ENCODE data around the gene TBC1D22A. TPM values are rescaled to one million over a fixed set of nuclear protein-coding genes. Genes with fewer than 3 reads are reported as not detected.

Gene TBC1D22A
- total and polyA plus RNA-seq, 9 of the 15 experiments (the other 6 are each of a cell fraction or from before 2014, with no cell fraction given): 0.20 to 11.5 (median 5.2) TPM

- Histone ChIP-seq H3K4me2 (ENCODE audit: insufficient read depth, low read length) (no peak overlapping the region), H3K4me3 (no peak overlapping the region), H3K36me3 (ENCODE audit: control insufficient read depth, insufficient read depth, low read length) (no peaks in the 10 kb centered on the region), H3K27me3 (ENCODE audit: control insufficient read depth in 2 of 2, insufficient read depth in 2 of 2, low read length in 2 of 2) (no peaks in the 10 kb centered on the region), H3K9ac (ENCODE audit: insufficient read depth in 1 of 2, low read depth in 2 of 2, low read length in 2 of 2) (no peak overlapping the region), H3K9me3 (replicated peaks; ENCODE audit: control insufficient read depth, insufficient read depth, low read depth, low read length) (no peaks in the 10 kb centered on the region), H2AFZ (ENCODE audit: low read depth, low read length) (no peak overlapping the region), H4K20me1 (replicated peaks; ENCODE audit: control insufficient read depth, insufficient read depth, low read length) (0 out of 2 replicates have a peak, but pooled peaks cover 2% of the 10 kb centered on the region), H3K9me1 (ENCODE audit: control insufficient read depth, insufficient read depth, low read length) (no peaks in the 10 kb centered on the region), H3K4me1 (replicated peaks in 1 of 2; ENCODE audit: control insufficient read depth in 2 of 2, insufficient read depth in 2 of 2, low read length in 2 of 2) (peaks cover 0 to 34% of the 10 kb centered on the region in 2 experiments; a peak in 2 of 5 replicates), H3K27ac (ENCODE audit: extremely low read depth, low read depth, low read length) (no peak overlapping the region), H3K79me2 (ENCODE audit: control insufficient read depth, insufficient read depth, low read length) (no peaks in the 10 kb centered on the region)
- FAIRE-seq (no peak), ATAC-seq (no peak), DNase-seq (ENCODE audit: extremely low read depth in 1 of 4, low spot score in 3 of 4) (no peak)
- in situ Hi-C loops (cut with MboI) (no loop called here), intact Hi-C loops (cut with micrococcal nuclease) (no loop called here)
- TF ChIP-seq E2F4 (CRISPR knock-in tag; IDR thresholded peaks at IDR 0.05; ENCODE audit: low read depth) (no peak), SAP30 (IDR thresholded peaks at IDR 0.05; ENCODE audit: borderline replicate concordance, insufficient read depth, low read depth, low read length, poor library complexity, severe bottlenecking) (no peak), DEAF1 (CRISPR knock-in tag; IDR thresholded peaks at IDR 0.05) (no peak), MEIS2 (IDR thresholded peaks at IDR 0.05; ENCODE audit: partially characterized antibody) (no peak), ZNF551 (CRISPR knock-in tag; IDR thresholded peaks at IDR 0.05) (no peak), MLX (CRISPR knock-in tag; conservative IDR thresholded peaks at IDR 0.05) (no peak), FOXO4 (CRISPR knock-in tag; IDR thresholded peaks at IDR 0.05) (no peak), IFI16 (CRISPR knock-in tag; IDR thresholded peaks at IDR 0.05) (no peak), GTF3C2 (IDR thresholded peaks at IDR 0.05; ENCODE audit: borderline replicate concordance, extremely low read depth, insufficient read length) (no peak), SMARCA5 (IDR thresholded peaks at IDR 0.05) (no peak), POLR2AphosphoS2 (IDR thresholded peaks at IDR 0.05; ENCODE audit: low read length) (no peak), THRAP3 (IDR thresholded peaks at IDR 0.05; ENCODE audit: borderline replicate concordance) (no peak)
- no TSS peak for BruUV-seq (replicated peaks)
- WGBS (ENCODE audit: insufficient coverage, low coverage, missing lambda C conversion rate): 72% methylated on average over 7 of the region's 13 CpGs
- CTCF ChIA-PET (ENCODE audit: low intra/inter-chr PET ratio): no interaction called here
- POLR2A ChIA-PET: no interaction called here
Measured at GRCh38 chr22:47047321-47048122, 285.1 kb downstream of the TBC1D22A start.

Measured in K562 (cell line).